RPMI7951 (cell line): ENCODE measurements around the gene PAX3. TPM values are rescaled to one million over a fixed set of nuclear protein-coding genes. Genes with fewer than 3 reads are reported as not detected.

ENCODE experiments used
- DNase-seq: peaks from one replicate; pipeline ENCODE4 v3.0.0-alpha.2; 2012; ENCODE audit warnings: low read depth
- total RNA-seq: library from RNA; depleted of rRNA; stranded (reverse); fragments of >200 nt; shearing (Covaris generic); gene quantifications from 2 replicates; pipeline ENCODE4 v1.2.3, GENCODE V29; 2014; rRNA removed

Gene PAX3
- 31.7 and 35.4 TPM in 2 replicates for total RNA-seq

DNA sequence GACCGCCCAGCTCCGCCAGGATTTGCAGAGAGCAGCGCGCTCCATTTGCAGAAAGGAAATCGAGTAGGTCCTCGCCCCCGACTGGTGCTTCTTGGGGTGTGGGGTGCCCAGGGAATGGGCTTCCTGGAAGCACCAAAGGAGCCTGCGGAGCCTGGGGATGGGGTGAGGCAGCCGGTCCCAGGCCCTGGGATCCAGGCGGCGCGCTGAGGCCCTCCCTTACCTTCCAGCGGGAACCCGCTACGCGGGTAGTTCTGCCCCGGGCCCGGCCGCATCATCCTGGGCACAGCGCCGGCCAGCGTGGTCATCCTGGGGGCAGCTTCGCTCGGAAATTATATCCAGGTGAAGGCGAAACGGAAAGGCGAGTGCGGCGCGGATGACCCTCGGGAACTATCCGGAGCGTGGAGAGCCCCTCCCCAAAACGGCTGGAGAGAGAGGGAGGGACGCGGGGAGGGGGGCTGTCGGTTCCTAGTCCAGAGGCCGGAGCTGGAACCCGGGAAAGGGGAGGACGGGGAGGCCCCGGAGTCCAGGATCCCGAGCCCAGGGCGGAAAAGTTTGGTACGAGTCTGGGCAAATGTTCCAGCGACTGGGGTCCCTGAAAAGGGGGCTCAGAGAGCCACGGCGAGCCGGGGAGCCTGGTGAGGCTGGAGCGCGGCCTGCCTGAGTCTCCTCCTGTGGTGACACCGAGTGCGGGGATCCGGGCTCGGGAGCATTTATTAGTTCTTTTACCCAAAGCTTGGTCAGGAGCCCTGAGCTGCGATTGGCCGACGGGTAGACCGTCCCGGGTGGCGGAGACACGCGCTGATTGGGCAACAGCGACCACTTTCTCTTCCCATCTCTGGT lies at the start of gene PAX3:
TSS of gene PAX3 (minus strand) at position 688 of the 840 bp plus-strand sequence. CDS start at position 305, 383 bp downstream.
- peak; percentile 96 for DNase-seq

- DNase-seq, result no peak
Measured at GRCh38 chr2:222341331-222341730, 42.5 kb upstream of the PAX3 start.

- no peak for DNase-seq
Measured at GRCh38 chr2:222338374-222338773, 39.6 kb upstream of the PAX3 start.

DNA sequence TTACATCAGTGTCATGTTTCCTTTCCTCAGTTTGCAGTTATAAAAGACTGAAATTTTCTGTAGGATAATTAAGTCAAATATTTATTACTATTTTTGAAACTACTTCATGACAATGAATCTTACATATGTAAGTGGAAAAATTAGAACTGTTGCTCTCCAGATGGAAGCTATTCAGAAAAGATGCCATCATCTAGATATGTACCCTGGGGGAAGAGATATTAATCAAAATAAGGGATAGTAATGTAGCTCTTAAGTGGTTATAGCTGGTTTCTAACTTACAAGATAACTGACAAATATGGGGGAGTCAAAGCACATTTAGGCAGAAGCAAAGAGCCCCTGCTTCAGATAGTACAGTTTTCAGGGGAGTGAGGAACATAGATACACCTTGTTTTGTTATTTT lies 38.1 kb upstream of the PAX3 start:
- DNase-seq, result no peak

DNA sequence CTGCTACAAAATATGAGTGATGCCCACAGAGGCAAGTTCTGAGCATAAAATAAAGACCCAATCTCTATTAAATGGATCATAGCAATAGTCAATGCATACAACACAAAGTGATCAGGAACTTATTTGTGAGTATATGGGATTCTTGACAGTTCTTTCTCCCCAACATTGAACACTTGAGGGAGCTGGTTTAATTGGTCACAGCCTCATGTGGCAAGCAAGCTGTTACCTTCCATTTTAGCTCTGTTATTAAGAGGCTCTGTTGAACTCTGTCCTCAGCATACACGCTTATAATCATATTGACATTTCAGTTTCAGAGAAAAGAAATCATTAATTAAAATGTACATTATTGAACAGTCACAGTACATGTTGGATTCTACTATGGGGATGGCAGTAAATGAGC lies 37.6 kb upstream of the PAX3 start:
- DNase-seq, result no peak

GRCh38 chr2:222334914-222335313 lies 36.1 kb upstream of the PAX3 start:
- DNase-seq, result no peak

DNA sequence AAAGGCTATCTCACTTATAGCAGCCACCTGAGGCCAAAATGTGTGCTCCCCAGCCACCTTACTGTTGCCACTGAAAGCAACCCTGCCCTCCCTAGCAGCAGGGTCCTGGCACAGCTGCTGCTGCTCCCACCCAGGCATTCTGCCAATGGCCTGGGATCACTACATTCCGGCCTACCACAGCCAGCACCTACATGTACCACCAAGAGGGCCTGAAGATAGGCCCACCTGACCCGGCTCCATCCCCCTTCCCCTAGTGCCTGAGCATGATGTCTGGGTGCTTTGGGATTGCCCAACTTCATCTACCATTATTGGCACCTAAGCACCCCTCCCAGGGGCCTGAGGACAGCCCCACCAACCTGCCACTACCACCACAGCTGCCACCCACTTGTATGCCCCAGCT lies 34.6 kb upstream of the PAX3 start:
- no peak for DNase-seq

DNA sequence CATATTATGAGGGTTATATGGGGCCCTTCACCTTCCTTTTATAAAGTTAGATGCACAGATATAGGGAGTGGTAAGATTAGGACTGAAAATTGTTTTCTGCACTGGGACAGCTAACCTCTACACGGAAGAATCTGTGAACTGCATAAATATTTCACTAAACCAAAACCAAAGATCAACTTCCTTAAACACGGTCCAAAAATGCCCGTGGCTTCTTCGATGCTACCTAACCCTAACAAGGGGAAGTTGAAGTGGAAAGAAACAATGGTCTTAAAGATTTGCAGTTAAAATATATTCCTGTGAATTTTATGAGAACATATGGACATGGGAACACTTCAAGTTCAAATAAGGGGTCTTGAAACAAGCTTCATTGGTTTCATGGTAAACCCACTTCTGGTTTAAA lies 33.3 kb upstream of the PAX3 start:
- no peak for DNase-seq

DNA sequence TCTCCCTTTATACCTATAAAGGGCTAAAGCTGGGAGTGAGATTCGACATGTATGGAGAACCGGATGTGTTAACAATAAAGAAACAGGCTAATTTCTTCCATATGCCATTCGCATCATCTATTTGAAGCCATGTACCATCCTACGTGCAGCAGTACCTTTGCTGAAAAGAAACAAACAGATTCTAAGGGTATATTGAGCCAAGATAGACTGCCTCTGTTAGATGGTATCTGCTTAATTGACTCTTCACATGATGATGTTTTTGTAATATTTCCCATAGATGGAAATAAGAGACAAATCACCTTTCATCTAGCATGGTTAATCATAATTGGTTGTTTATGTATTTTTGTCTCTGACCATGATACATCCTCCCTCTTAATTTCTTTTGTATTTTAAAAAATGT lies 32.1 kb upstream of the PAX3 start:
- DNase-seq, result no peak

GRCh38 chr2:222322236-222322635 lies 23.4 kb upstream of the PAX3 start:
- DNase-seq, result no peak

GRCh38 chr2:222320436-222321395 lies 21.9 kb upstream of the PAX3 start:
- peak; percentile 52 for DNase-seq

DNA sequence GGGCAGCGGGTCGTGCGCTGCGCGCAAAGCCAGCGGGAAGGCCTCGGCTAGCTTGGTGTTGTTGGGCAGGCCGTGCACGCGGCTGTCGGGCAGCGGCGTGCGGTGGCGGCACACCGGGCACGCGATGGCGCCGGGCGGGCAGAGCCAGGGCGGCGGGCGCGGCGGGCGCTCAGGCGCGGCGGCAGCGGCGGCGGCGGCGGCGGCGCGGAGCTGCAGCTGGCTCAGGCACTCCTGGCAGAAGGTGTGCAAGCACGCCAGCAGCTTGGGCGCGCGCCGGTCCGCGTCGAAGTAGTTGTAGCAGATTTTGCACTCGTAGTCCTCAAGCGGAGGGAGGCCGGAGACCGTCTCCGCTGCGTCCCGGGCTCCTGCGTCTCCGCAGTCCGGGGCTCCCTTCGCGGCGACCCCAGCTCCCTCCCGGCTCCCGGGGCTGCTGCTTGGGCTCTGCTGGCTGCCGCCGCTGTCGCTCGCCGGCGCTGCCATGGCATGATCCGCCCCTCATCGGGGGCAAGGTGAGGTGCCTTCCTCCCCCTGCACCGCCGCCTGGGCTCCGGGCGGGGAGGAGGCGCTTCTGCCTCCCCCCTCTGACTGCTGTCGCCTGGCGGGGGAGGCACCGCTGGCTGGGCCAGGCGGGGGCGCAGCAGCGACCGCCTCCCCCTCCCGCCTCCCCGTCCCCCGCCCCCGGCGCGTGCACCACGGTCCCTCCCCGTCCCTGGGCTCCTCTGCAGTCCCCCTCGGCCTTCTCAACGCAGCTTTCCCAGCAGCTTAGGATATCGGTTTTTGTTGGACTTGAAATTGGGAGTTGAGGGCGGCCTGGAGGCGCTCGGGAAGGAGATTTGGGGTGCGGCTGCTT lies 21.0 kb upstream of the PAX3 start:
- peak; percentile 62 for DNase-seq

DNA sequence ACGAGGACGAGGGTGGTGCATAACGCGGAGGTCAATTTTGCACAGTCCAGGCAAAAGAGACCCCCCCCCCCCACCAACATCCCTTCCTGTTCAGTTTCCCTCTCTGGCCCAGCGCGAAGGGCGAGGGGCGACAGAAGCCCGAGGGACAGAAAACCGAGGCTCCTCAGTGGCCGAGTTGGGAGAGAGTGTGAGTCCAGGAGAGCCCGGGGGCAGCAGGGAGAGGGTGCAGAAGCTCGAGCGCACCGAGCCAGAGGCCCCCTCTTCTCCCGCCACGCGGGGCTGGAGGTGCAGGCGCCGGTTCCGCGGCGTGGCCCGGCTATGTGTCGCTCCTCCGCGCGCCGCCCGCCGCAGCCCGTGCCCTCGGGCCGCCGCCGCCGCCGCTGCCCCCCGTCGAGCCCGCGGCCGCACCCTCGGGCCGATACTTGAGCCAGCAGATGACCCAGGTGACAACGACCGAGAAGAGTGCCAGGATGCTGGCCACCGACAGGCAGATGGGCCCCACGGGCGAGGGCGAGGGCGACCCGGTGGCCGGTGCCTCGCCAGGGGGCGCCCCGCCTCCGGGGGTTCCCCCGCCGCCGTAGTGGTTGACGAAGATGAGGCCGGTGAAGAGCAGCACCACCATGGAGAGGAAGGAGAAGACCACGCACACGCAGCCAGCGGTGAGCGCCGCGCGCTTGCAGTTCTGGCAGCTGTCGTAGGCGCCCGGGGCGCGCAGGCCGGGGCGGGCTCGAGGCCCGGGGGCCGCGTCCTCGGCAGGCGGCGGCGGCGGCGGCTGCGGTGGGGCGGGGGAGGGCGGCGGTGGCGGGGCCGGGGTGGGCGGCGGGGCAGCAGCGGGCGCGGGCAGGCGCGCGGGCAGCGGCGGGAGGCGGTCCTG lies 20.2 kb upstream of the PAX3 start:
- DNase-seq, result peak; percentile 68

GRCh38 chr2:222318026-222318711 lies 19.4 kb upstream of the PAX3 start:
- peak; percentile 89 for DNase-seq

DNA sequence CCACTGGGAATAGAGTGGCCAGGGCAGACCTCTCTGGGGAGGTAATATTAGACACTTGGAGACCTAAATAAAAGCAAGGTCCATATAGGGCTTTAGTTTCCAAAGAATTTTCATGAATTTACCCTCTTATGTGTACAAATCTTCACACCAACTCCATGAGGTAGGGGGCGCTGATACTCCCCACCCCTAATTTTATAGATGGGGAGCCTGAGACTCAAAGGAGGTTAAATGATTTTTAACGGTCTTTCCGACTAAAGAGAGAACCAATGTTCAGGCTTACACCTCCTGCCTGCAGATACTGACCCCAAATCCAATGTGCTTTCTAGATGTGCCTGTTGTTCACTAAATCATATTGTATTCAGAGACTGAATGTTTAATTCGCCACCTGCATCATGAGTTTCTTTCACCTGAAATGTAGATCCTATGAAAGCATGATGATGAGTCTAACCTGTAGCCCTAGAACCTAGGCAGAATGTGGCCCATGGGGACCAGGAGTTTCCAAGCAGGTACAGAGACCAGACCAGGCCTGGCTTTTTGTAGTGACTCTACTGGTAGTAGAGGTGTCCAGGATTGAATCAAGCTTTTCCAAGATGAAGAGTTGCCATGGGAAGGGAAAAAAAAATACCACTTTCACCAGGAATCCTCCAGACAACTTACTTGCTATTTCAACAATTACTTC lies 16.8 kb upstream of the PAX3 start:
- DNase-seq, result no peak

DNA sequence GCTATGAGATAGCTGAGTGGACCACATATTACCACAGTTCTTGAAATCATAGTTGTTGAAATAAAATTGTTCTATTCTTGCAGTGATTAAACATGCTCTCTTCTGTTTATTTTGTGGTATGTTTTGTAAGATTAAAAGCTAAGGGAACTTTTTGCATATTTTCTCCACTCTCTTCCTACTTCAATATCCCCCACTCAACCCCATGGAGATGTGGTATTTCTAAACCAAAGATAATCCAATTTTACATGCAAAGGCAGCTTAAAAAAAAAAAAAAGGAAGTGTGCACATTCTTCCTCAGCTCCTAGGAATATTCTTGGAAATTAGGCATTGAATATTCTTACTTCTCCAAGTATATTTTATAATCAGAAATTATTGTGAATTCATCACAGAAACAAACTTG lies 15.0 kb upstream of the PAX3 start:
- no peak for DNase-seq

- no peak for DNase-seq
Measured at GRCh38 chr2:222311978-222312738, 13.4 kb upstream of the PAX3 start.

DNA sequence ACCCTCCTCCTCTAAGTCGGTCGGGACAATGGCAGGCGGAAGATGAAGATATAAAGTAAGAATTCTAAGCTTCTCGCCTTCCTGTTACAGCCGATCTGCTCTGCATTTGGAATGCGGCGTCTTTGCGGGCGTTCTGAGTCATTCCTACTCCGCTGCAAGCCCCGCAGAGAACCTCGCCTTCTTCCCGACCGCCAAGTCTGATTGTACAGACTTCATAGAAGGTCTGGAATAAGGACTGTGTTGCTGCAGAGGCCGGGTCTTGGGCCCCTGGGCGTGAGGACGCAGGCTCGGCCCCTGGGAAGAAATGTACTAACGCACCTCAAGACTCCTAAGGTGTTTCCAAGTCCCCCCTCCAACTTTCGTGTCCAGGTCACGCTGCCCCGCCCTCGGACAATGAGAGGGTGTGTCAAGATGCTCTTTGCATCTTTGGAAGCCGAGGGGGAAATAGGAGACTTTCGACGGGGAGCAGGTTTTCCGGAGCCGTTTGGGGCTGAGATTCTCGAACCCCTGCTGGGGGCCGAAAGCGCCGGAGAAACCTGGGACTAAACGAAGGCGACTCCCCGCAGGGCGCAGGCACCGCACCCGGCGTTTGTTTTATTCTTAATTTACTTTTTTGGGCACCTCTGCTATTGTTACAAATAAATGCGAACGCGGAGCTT lies 12.7 kb upstream of the PAX3 start:
- no peak for DNase-seq
